ENCODE data around the gene PLCB4.
A peak's percentile ranks its signal among the peaks of the same experiment; 100 is the strongest.
"Not testable (repeated sequence)": the region's sequence is repeated elsewhere in the genome, so short reads cannot be mapped to it uniquely, and the experiment has no call there.

The PLCB4 gene

GRCh38 chr20:9068841-9069663 lies at the start of gene PLCB4:
TSS of gene PLCB4 (plus strand) at chr20:9069087. CDS start at chr20:9307815, 238,728 bp downstream.
- peak; percentile 77 to 96 (median 96) for DNase-seq

- no peak for DNase-seq
Observed at GRCh38 chr20:9019833-9020232, 49.1 kb upstream of the PLCB4 start.

GRCh38 chr20:9021216-9021615 lies 47.7 kb upstream of the PLCB4 start:
- DNase-seq: peak in 2 of 3 experiments; percentile 40 to 74

GRCh38 chr20:9021699-9022098 lies 47.2 kb upstream of the PLCB4 start:
- peak in 1 of 3 experiments; percentile 33 for DNase-seq

- no peak for DNase-seq
Observed at GRCh38 chr20:9022376-9022775, 46.5 kb upstream of the PLCB4 start.

- DNase-seq: no peak
Observed at GRCh38 chr20:9024606-9025005, 44.3 kb upstream of the PLCB4 start.

- no peak for DNase-seq
Observed at GRCh38 chr20:9025011-9025410, 43.9 kb upstream of the PLCB4 start.

GRCh38 chr20:9025643-9026042 lies 43.2 kb upstream of the PLCB4 start:
- DNase-seq: no peak

- DNase-seq: no peak
Observed at GRCh38 chr20:9027626-9028025, 41.3 kb upstream of the PLCB4 start.

GRCh38 chr20:9028419-9028818 lies 40.5 kb upstream of the PLCB4 start:
- DNase-seq: no peak

- DNase-seq: no peak
Observed at GRCh38 chr20:9031991-9032390, 36.9 kb upstream of the PLCB4 start.

- no peak for DNase-seq
Observed at GRCh38 chr20:9032758-9033157, 36.1 kb upstream of the PLCB4 start.

GRCh38 chr20:9035126-9035525 lies 33.8 kb upstream of the PLCB4 start:
- no peak for DNase-seq

- DNase-seq: no peak
Observed at GRCh38 chr20:9036593-9036992, 32.3 kb upstream of the PLCB4 start.

- DNase-seq: no peak
Observed at GRCh38 chr20:9038791-9039535, 29.9 kb upstream of the PLCB4 start.

- DNase-seq: no peak
Observed at GRCh38 chr20:9040863-9041524, 27.9 kb upstream of the PLCB4 start.

- DNase-seq: no peak
Observed at GRCh38 chr20:9043364-9043763, 25.5 kb upstream of the PLCB4 start.

GRCh38 chr20:9047928-9048327 lies 21.0 kb upstream of the PLCB4 start:
- DNase-seq: not testable (repeated sequence)

- DNase-seq: no peak
Observed at GRCh38 chr20:9051508-9051907, 17.4 kb upstream of the PLCB4 start.

- no peak for DNase-seq
Observed at GRCh38 chr20:9052136-9052535, 16.8 kb upstream of the PLCB4 start.

GRCh38 chr20:9053108-9053507 lies 15.8 kb upstream of the PLCB4 start:
- no peak for DNase-seq

GRCh38 chr20:9054176-9054575 lies 14.7 kb upstream of the PLCB4 start:
- no peak for DNase-seq

- DNase-seq: no peak
Observed at GRCh38 chr20:9059931-9060330, 9.0 kb upstream of the PLCB4 start.

GRCh38 chr20:9061434-9061833 lies 7.5 kb upstream of the PLCB4 start:
- no peak for DNase-seq

All from NCI-H1417 (cell line).